Upper lobe of left lung (tissue), 4 donors: ENCODE results near the gene ME2.

Experiments
- CTCF ChIP-seq, 6 experiments: fragments of 450-650 bp in 4 of 6; fragments of 200-600 bp in 2 of 6; sonication (generic) in 2 of 6; IDR thresholded peaks; one replicate each; pipeline ENCODE4 v1.5.1; 2016 to 2019; ENCODE audit warnings: antibody characterized with exemption in 6 of 6
- POLR2AphosphoS5 ChIP-seq, 2 donors: sonication (generic); formaldehyde crosslinking; IDR thresholded peaks; one replicate each; pipeline ENCODE4 v1.5.1; 2017; ENCODE audit warnings: antibody characterized with exemption in 2 of 2

- TF ChIP-seq CTCF (IDR thresholded peaks at IDR 0.05) (no peak), POLR2AphosphoS5 (IDR thresholded peaks at IDR 0.05) (no peak)
Observed at GRCh38 chr18:50917021-50917420, 38.1 kb downstream of the ME2 start.
